ENCODE data around the gene MLLT11.

Gene MLLT11

DNA sequence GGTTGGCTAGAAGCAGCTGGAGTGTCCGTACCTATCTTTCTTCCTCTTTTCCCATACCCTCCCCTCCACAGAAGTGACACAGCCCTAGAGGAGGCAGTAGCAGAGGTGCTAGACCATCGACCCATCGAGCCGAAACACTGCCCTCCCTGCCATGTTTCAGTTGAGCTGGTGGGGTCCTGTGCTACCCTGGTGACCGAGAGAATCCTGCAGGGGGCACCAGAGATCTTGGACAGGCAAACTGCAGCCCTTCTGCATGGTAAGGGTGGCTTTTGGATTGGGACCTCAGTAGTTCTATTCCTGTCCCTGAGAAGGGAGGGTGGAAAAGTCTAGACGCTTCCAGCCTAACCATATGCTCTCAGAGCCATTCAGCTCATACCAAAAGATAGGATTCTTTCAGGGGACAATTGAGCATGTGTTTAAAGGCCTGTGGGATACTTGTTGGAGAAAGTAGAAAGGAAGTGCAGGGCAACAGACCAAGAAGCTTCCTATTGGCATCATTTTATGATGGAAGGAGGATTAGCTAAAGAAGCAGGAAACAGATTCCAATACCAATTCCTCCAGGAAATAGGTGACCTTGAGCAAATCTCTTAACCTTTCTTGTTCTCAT lies 35.6 kb upstream of the MLLT11 start:
- Histone ChIP-seq H3K4me3 (ENCODE audit: low read depth, low read length) (no peak overlapping the region), H3K79me2 (ENCODE audit: control insufficient read depth, insufficient read depth, low read length, poor library complexity) (no peaks in the 10 kb centered on the region), H3K14ac (ENCODE audit: low read length) (no peak overlapping the region), H3K27me3 (ENCODE audit: insufficient read depth, low read length) (no peaks in the 10 kb centered on the region), H3K79me1 (ENCODE audit: low read length) (no peaks in the 10 kb centered on the region), H3K4me1 (ENCODE audit: control insufficient read depth in 1 of 2, insufficient read depth in 2 of 2, low read length in 2 of 2) (no peaks in the 10 kb centered on the region), H3K9ac (ENCODE audit: low read length) (no peak overlapping the region), H3K27ac (ENCODE audit: low read depth, low read length) (no peak overlapping the region), H2BK5ac (ENCODE audit: low read depth, low read length, poor library complexity) (no peak overlapping the region), H3K18ac (ENCODE audit: low read length) (no peak overlapping the region), H2AFZ (ENCODE audit: insufficient read depth, low read length, poor library complexity) (no peak overlapping the region), H3K9me3 (ENCODE audit: insufficient read depth, low read depth, low read length) (peaks cover 3% of the 10 kb centered on the region), H4K91ac (ENCODE audit: low read depth, low read length) (no peak overlapping the region), H3K4me2 (ENCODE audit: low read length) (no peak overlapping the region), H4K12ac (ENCODE audit: low read depth, low read length) (no peak overlapping the region), H4K8ac (ENCODE audit: low read depth, low read length) (no peak overlapping the region), H3K36me3 (ENCODE audit: control insufficient read depth in 1 of 2, insufficient read depth in 2 of 2, low read length in 2 of 2) (peaks cover 12% of the 10 kb centered on the region in 2 experiments), H3K23ac (ENCODE audit: low read length) (no peak overlapping the region), H2AK5ac (ENCODE audit: low read length) (no peak overlapping the region), H3K4ac (ENCODE audit: low read depth, low read length) (no peak overlapping the region), H2BK12ac (ENCODE audit: low read length) (no peak overlapping the region), H2BK120ac (ENCODE audit: insufficient read depth, low read length, poor library complexity) (no peak overlapping the region)
- WGBS (ENCODE audit: extremely low coverage, insufficient coverage, insufficient read length) = no CpG with 5 or more reads among the region's 6 CpGs
- peak; percentile 46 to 81 for DNase-seq

DNA sequence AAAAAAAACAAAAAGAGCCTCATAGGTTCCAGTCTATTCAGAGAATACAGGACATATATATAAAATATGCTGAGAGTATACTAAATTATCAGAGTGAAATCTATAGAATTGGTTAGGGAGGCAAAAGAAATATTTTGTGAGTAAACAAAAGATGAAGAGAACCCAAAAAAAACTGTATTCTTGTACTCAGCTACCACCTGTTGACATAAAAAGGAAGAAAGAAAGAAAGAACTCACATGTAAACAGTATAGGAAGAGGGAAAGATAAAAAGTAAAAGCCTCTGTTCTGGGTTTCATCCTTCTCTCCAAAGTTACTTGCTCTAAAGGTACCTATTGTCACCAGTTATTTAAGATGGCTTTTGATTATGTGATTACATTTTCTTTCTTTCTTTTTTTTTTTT lies 33.7 kb upstream of the MLLT11 start:
- Histone ChIP-seq H3K4me3 (ENCODE audit: low read depth, low read length) (no peak overlapping the region), H4K91ac (ENCODE audit: low read depth, low read length) (no peak overlapping the region), H3K4me1 (ENCODE audit: control insufficient read depth in 1 of 2, insufficient read depth in 2 of 2, low read length in 2 of 2) (no peaks in the 10 kb centered on the region), H3K23ac (ENCODE audit: low read length) (no peak overlapping the region), H2BK120ac (ENCODE audit: insufficient read depth, low read length, poor library complexity) (no peak overlapping the region), H3K14ac (ENCODE audit: low read length) (no peak overlapping the region), H3K9me3 (ENCODE audit: insufficient read depth, low read depth, low read length) (peaks cover 3% of the 10 kb centered on the region), H3K27ac (ENCODE audit: low read depth, low read length) (no peak overlapping the region), H3K79me1 (ENCODE audit: low read length) (no peaks in the 10 kb centered on the region), H3K27me3 (ENCODE audit: insufficient read depth, low read length) (no peaks in the 10 kb centered on the region), H4K8ac (ENCODE audit: low read depth, low read length) (no peak overlapping the region), H3K4me2 (ENCODE audit: low read length) (no peak overlapping the region), H3K4ac (ENCODE audit: low read depth, low read length) (no peak overlapping the region), H3K18ac (ENCODE audit: low read length) (no peak overlapping the region), H2AK5ac (ENCODE audit: low read length) (no peak overlapping the region), H4K12ac (ENCODE audit: low read depth, low read length) (no peak overlapping the region), H2BK12ac (ENCODE audit: low read length) (no peak overlapping the region), H2BK5ac (ENCODE audit: low read depth, low read length, poor library complexity) (no peak overlapping the region), H3K79me2 (ENCODE audit: control insufficient read depth, insufficient read depth, low read length, poor library complexity) (no peaks in the 10 kb centered on the region), H3K36me3 (ENCODE audit: control insufficient read depth in 1 of 2, insufficient read depth in 2 of 2, low read length in 2 of 2) (peaks cover 12 to 14% of the 10 kb centered on the region in 2 experiments), H3K9ac (ENCODE audit: low read length) (no peak overlapping the region), H2AFZ (ENCODE audit: insufficient read depth, low read length, poor library complexity) (no peak overlapping the region)
- DNase-seq = no peak

DNA sequence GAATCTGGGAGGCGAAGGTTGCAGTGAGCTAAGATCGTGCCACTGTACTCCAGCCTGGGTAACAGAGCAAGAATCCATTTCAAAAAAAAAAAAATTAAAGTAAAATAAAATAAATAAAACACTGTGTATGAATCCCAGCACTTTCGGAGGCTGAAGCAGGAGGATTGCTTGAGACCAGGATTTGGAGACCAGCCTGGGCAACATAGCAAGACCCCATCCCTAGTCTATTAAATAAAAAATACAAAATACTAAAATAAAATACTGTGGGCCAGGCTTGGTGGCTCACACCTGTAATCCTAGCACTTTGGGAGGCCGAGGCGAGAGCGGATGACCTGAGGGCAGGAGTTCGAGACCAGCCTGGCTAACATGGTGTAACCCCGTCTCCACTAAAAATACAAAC lies 28.0 kb upstream of the MLLT11 start:
- peaks cover 9 to 19% of the 10 kb centered on the region in 2 experiments for H3K36me3 ChIP-seq (ENCODE audit: control insufficient read depth in 1 of 2, insufficient read depth in 2 of 2, low read length in 2 of 2)
- no peak overlapping the region for H4K8ac ChIP-seq (ENCODE audit: low read depth, low read length)
- H2BK120ac ChIP-seq (ENCODE audit: insufficient read depth, low read length, poor library complexity) = no peak overlapping the region
- no peak overlapping the region for H2AFZ ChIP-seq (ENCODE audit: insufficient read depth, low read length, poor library complexity)
- no peak overlapping the region for H3K4me3 ChIP-seq (ENCODE audit: low read depth, low read length)
- no peaks in the 10 kb centered on the region for H3K79me2 ChIP-seq (ENCODE audit: control insufficient read depth, insufficient read depth, low read length, poor library complexity)
- no peak overlapping the region for H4K12ac ChIP-seq (ENCODE audit: low read depth, low read length)
- H3K9ac ChIP-seq (ENCODE audit: low read length) = no peak overlapping the region
- no CpG with 5 or more reads among the region's 8 CpGs for WGBS (ENCODE audit: extremely low coverage, insufficient coverage, insufficient read length)
- H3K23ac ChIP-seq (ENCODE audit: low read length) = no peak overlapping the region
- H3K4me1 ChIP-seq (ENCODE audit: control insufficient read depth in 1 of 2, insufficient read depth in 2 of 2, low read length in 2 of 2) = peaks cover 0 to 3% of the 10 kb centered on the region in 2 experiments
- no peaks in the 10 kb centered on the region for H3K27me3 ChIP-seq (ENCODE audit: insufficient read depth, low read length)
- DNase-seq = no peak
- no peak overlapping the region for H3K27ac ChIP-seq (ENCODE audit: low read depth, low read length)
- no peak overlapping the region for H2BK12ac ChIP-seq (ENCODE audit: low read length)
- no peak overlapping the region for H4K91ac ChIP-seq (ENCODE audit: low read depth, low read length)
- H2BK5ac ChIP-seq (ENCODE audit: low read depth, low read length, poor library complexity) = no peak overlapping the region
- H3K14ac ChIP-seq (ENCODE audit: low read length) = no peak overlapping the region
- H3K79me1 ChIP-seq (ENCODE audit: low read length) = no peaks in the 10 kb centered on the region
- H3K4ac ChIP-seq (ENCODE audit: low read depth, low read length) = no peak overlapping the region
- H3K4me2 ChIP-seq (ENCODE audit: low read length) = no peak overlapping the region
- H3K18ac ChIP-seq (ENCODE audit: low read length) = no peak overlapping the region
- peaks cover 2% of the 10 kb centered on the region for H3K9me3 ChIP-seq (ENCODE audit: insufficient read depth, low read depth, low read length)
- no peak overlapping the region for H2AK5ac ChIP-seq (ENCODE audit: low read length)

DNA sequence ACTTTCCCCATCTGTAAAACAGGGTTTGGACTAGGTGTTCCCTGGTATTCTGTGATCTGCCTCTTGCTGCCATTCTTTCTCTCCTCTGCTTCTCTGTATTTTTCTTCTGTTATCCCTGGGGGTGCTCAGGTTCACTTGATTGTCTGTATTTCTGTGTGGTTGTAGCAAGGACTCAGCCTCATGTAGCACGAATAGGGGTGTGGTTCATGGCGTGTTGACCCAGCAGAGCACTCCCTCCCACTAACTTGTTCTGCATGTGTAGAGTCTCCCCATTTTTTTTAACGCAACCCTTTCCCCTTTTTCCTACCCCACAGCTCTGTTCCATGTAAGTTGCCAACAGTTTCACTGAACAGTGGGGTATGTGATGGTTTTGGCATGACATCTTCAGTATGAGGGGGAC lies 25.0 kb upstream of the MLLT11 start:
- Histone ChIP-seq H3K79me1 (ENCODE audit: low read length) (no peaks in the 10 kb centered on the region), H3K4ac (ENCODE audit: low read depth, low read length) (no peak overlapping the region), H3K14ac (ENCODE audit: low read length) (no peak overlapping the region), H3K36me3 (ENCODE audit: control insufficient read depth in 1 of 2, insufficient read depth in 2 of 2, low read length in 2 of 2) (peaks cover 6 to 10% of the 10 kb centered on the region in 2 experiments), H3K4me1 (ENCODE audit: control insufficient read depth in 1 of 2, insufficient read depth in 2 of 2, low read length in 2 of 2) (peaks cover 0 to 3% of the 10 kb centered on the region in 2 experiments), H4K8ac (ENCODE audit: low read depth, low read length) (no peak overlapping the region), H2AK5ac (ENCODE audit: low read length) (no peak overlapping the region), H3K9me3 (ENCODE audit: insufficient read depth, low read depth, low read length) (no peaks in the 10 kb centered on the region), H3K79me2 (ENCODE audit: control insufficient read depth, insufficient read depth, low read length, poor library complexity) (no peaks in the 10 kb centered on the region), H3K23ac (ENCODE audit: low read length) (no peak overlapping the region), H3K18ac (ENCODE audit: low read length) (no peak overlapping the region), H3K4me3 (ENCODE audit: low read depth, low read length) (no peak overlapping the region), H2BK12ac (ENCODE audit: low read length) (no peak overlapping the region), H3K27ac (ENCODE audit: low read depth, low read length) (no peak overlapping the region), H4K91ac (ENCODE audit: low read depth, low read length) (no peak overlapping the region), H2BK5ac (ENCODE audit: low read depth, low read length, poor library complexity) (no peak overlapping the region), H2AFZ (ENCODE audit: insufficient read depth, low read length, poor library complexity) (no peak overlapping the region), H4K12ac (ENCODE audit: low read depth, low read length) (no peak overlapping the region), H3K27me3 (ENCODE audit: insufficient read depth, low read length) (no peaks in the 10 kb centered on the region), H2BK120ac (ENCODE audit: insufficient read depth, low read length, poor library complexity) (no peak overlapping the region), H3K9ac (ENCODE audit: low read length) (no peak overlapping the region), H3K4me2 (ENCODE audit: low read length) (no peak overlapping the region)
- DNase-seq = no peak
- no CpG with 5 or more reads among the region's 3 CpGs for WGBS (ENCODE audit: extremely low coverage, insufficient coverage, insufficient read length)
